Thyroid gland (tissue), 4 donors: Measurements from ENCODE around the gene MAP3K3. TPM values are rescaled to one million over a fixed set of nuclear protein-coding genes. Genes with fewer than 3 reads are reported as not detected.

Experiments
- DNase-seq, 2 donors: peaks; one replicate each; pipeline ENCODE4 v3.0.0-alpha.2; 2019
- H3K27ac ChIP-seq, 3 donors: fragments of 200-600 bp; sonication (generic); 1 replicate in 2 of 3; 2 replicates in 1 of 3; pipeline ENCODE4 v1.5.1; 2016 to 2019; ENCODE audit warnings: mild to moderate bottlenecking in 1 of 3, moderate library complexity in 1 of 3
- H3K27me3 ChIP-seq: fragments of 200-600 bp; sonication (generic); one replicate; pipeline ENCODE4 v1.5.1; 2019
- H3K36me3 ChIP-seq, 2 donors: fragments of 200-600 bp; sonication (generic); one replicate each; pipeline ENCODE4 v1.5.1; 2016 to 2019
- H3K4me1 ChIP-seq, 2 donors: fragments of 200-600 bp; sonication (generic); one replicate each; pipeline ENCODE4 v1.5.1; 2017 to 2019
- H3K4me3 ChIP-seq, 3 donors: fragments of 200-600 bp; sonication (generic); replicated peaks in 1 of 3; 1 replicate in 2 of 3; 2 replicates in 1 of 3; pipeline ENCODE4 v1.5.1; 2016; ENCODE audit warnings: mild to moderate bottlenecking in 1 of 3
- H3K9me3 ChIP-seq: fragments of 200-600 bp; sonication (generic); one replicate; pipeline ENCODE4 v1.5.1; 2017
- POLR2A ChIP-seq, 2 donors: fragments of 450-650 bp; IDR thresholded peaks; one replicate each; pipeline ENCODE4 v1.6.1; 2017; ENCODE audit warnings: antibody characterized with exemption in 2 of 2, mild to moderate bottlenecking in 2 of 2, moderate library complexity in 1 of 2
- WGBS, 2 donors: methylation state at CpG; one replicate each; pipeline ENCODE4 v1.1.5; 2017; 5-methylcytosine and 5-hydroxymethylcytosine counted together
- intact Hi-C: fragments of 100-400 bp; cut with DNase I; formaldehyde crosslinking; loops from one replicate; pipeline ENCODE4 v1.15.1; 2023
- total RNA-seq, 4 donors: library from RNA; depleted of rRNA; stranded (reverse); fragments of >200 nt; gene quantifications; one replicate each; pipeline ENCODE4 v1.2.3, GENCODE V29; 2016
- TF ChIP-seq, protein P1 (sequence below), 6 experiments: fragments of 200-600 bp in 3 of 6; fragments of 450-650 bp in 3 of 6; sonication (generic) in 3 of 6; IDR thresholded peaks; one replicate each; pipeline ENCODE4 v1.5.1; 2016 to 2019; ENCODE audit warnings: antibody characterized with exemption in 6 of 6, mild to moderate bottlenecking in 2 of 6, inconsistent platforms in 1 of 6, moderate library complexity in 1 of 6

The MAP3K3 gene
- total RNA-seq, 4 donors from 2014 or later, result 38.6 to 68.0 (median 43.8) TPM

DNA sequence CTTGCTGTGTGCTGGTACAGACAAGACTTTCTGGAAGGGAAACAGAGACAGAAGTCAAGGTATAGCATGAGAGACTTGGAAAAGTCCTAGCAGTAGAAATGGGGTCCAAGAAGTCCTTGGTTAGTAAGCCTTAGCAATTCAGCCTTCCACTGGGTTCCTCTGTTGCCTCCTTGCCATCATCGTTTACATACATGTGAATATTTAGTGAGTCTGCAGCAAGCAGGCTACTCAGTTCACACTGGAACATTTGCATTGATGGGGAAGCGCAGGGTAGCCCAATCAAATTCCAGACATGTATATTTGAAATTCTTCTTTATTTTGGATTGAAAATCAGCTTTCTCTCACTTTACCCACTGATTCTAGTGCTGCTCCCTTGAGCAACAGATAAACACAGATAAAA, 50.6 kb downstream of the MAP3K3 start:
- intact Hi-C loops, result no loop called here
- no peak for DNase-seq
- Histone ChIP-seq H3K27ac (no peak overlapping the region), H3K9me3 (no peaks in the 10 kb centered on the region), H3K36me3 (peaks cover 11 to 14% of the 10 kb centered on the region in 2 donors), H3K4me3 (no peak overlapping the region), H3K27me3 (no peaks in the 10 kb centered on the region), H3K4me1 (peaks cover 17 to 38% of the 10 kb centered on the region in 2 donors)
- TF ChIP-seq, protein P1, sequence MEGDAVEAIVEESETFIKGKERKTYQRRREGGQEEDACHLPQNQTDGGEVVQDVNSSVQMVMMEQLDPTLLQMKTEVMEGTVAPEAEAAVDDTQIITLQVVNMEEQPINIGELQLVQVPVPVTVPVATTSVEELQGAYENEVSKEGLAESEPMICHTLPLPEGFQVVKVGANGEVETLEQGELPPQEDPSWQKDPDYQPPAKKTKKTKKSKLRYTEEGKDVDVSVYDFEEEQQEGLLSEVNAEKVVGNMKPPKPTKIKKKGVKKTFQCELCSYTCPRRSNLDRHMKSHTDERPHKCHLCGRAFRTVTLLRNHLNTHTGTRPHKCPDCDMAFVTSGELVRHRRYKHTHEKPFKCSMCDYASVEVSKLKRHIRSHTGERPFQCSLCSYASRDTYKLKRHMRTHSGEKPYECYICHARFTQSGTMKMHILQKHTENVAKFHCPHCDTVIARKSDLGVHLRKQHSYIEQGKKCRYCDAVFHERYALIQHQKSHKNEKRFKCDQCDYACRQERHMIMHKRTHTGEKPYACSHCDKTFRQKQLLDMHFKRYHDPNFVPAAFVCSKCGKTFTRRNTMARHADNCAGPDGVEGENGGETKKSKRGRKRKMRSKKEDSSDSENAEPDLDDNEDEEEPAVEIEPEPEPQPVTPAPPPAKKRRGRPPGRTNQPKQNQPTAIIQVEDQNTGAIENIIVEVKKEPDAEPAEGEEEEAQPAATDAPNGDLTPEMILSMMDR (IDR thresholded peaks at IDR 0.05), result no peak
- no peak for TF ChIP-seq POLR2A (IDR thresholded peaks at IDR 0.05)
- 94 to 95% methylated on average over 2 of the region's 2 CpGs for WGBS, 2 donors

DNA sequence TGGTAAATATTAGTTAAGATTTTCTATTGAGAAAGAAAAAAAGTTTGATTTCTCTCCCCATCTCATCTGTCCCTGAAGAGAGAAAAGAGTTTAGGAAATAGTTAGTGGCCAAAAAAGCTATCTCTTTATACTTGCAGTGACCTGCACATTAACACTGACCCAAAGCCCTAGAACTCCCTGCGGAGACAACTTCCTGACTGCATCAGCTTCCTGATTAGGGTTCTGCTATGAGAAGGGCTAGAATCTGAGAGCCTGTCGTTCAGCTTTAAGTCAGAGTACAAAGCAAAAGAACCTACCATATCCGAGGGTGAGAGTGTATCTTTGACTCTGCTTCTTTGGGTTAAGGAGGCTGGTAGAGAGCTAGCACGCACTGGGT, 53.0 kb downstream of the MAP3K3 start:
- H3K4me3 ChIP-seq, result no peak overlapping the region
- H3K36me3 ChIP-seq, result peaks cover 2 to 6% of the 10 kb centered on the region in 2 donors
- peaks cover 17 to 38% of the 10 kb centered on the region in 2 donors for H3K4me1 ChIP-seq
- H3K9me3 ChIP-seq, result no peaks in the 10 kb centered on the region
- intact Hi-C loops, result no loop called here
- peak overlapping the region; percentile 58 to 76 (median 63) for H3K27ac ChIP-seq
- H3K27me3 ChIP-seq, result no peaks in the 10 kb centered on the region
- TF ChIP-seq POLR2A (IDR thresholded peaks at IDR 0.05), result no peak
- TF ChIP-seq, protein P1 (IDR thresholded peaks at IDR 0.05), result no peak
- WGBS, 2 donors, result 33 to 43% methylated on average over 4 of the region's 4 CpGs
- no peak for DNase-seq

DNA sequence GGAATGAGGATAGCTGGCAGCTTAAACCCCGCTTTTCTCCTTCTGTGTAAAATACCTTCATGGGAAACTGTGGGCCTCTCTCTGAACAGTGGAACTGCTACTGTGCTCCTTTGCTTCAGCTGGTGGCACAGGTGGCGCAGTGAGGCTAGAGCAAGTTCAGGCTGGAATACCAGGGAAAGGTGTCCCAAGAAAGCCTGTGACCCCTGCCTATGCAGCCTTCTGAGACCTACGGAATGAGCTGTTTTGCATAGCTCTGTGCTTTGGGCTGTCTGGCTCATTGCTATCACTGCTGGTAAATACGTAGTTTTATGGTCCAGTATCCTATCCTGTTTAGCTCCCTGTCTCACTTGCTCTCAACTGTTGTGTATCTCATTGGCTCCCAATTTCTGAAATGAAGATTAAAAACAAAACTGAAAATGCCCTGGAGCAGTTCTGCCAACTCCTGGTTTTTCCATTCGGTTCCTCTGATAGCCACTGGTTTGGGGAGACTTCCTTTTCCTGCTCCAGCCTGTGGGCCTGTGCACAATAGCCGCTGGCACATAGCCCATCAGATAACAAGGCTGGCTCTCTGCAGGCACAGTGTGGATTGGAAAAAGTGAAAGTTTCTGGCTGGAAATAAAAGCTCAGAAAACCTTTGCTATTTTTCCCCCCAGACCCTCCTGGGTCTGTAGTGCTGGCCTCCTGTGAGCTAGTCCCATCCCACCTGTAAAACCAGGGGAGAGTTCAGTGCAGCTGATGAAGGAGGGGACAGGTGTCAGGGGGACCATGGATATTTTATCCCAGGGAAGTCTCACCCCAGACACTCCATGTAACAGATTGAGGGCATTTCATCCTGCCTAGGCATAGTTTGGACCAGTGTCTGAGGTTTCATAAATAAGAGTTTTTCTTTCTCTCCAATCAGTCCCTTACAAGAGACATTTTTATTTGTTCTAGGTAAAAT, 53.7 kb downstream of the MAP3K3 start:
- Histone ChIP-seq H3K36me3 (peaks cover 2 to 5% of the 10 kb centered on the region in 2 donors), H3K27me3 (no peaks in the 10 kb centered on the region), H3K4me1 (peaks cover 17 to 38% of the 10 kb centered on the region in 2 donors), H3K9me3 (no peaks in the 10 kb centered on the region), H3K27ac (peak overlapping the region; percentile 58 to 76 (median 63)), H3K4me3 (no peak overlapping the region)
- TF ChIP-seq, protein P1 (IDR thresholded peaks at IDR 0.05), result no peak
- TF ChIP-seq POLR2A (IDR thresholded peaks at IDR 0.05), result no peak
- WGBS, 2 donors, result 42 to 43% methylated on average over 6 of the region's 6 CpGs
- intact Hi-C loops, result no loop called here
- DNase-seq, result peak; percentile 92 to 94

DNA sequence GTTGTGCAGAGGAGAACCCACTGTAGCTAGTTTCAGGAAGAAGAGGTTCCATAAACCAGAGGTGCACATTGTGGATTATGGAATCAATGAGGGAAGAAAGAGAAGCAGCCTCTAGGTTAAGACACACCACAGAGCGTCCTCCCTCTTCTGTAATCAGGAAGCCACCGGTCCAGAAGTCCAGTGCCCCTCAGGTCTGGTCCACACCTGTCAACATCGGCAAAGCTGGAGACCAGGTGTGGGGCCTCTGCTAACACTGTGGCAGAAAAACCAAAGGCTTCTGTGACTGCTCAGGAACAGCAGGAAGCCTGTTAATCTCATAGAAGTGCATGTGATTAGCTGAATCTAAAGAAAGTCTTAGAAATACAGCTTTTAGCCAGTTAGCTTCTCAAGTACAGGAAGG, 54.4 kb downstream of the MAP3K3 start:
- peaks cover 17 to 38% of the 10 kb centered on the region in 2 donors for H3K4me1 ChIP-seq
- no peak for DNase-seq
- H3K27ac ChIP-seq, result peak overlapping the region in 1 of 3 donors; percentile 76
- no peaks in the 10 kb centered on the region for H3K27me3 ChIP-seq
- intact Hi-C loops, result no loop called here
- no peak for TF ChIP-seq POLR2A (IDR thresholded peaks at IDR 0.05)
- TF ChIP-seq, protein P1 (IDR thresholded peaks at IDR 0.05), result no peak
- peaks cover 2 to 6% of the 10 kb centered on the region in 2 donors for H3K36me3 ChIP-seq
- H3K9me3 ChIP-seq, result no peaks in the 10 kb centered on the region
- H3K4me3 ChIP-seq, result no peak overlapping the region
- 72 to 75% methylated on average over 3 of the region's 3 CpGs for WGBS, 2 donors

DNA sequence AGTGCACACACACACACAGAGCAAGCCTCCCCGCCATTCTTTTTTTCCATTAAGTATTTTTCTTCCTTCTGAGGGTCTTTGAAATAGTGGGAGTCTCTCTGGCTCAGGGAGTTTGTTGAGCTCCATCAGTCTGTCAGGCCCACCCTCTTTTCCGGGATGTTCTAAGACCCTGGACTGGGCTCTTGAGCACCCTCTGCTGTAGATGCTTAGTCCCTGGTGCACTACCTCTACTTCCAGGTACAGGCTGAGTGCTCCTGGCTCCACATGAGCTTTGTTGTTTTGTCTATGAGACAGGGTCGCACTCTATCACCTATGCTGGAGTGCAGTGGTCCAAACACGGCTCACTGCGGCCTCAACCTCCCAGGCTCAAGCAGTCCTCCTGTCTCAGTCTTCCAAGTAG, 57.0 kb downstream of the MAP3K3 start:
- Histone ChIP-seq H3K4me3 (no peak overlapping the region), H3K9me3 (no peaks in the 10 kb centered on the region), H3K36me3 (peaks cover 10 to 21% of the 10 kb centered on the region in 2 donors), H3K27me3 (no peaks in the 10 kb centered on the region), H3K27ac (no peak overlapping the region), H3K4me1 (peaks cover 17 to 35% of the 10 kb centered on the region in 2 donors)
- intact Hi-C loops, result no loop called here
- DNase-seq, result no peak
- 92 to 93% methylated on average over 5 of the region's 5 CpGs for WGBS, 2 donors
- TF ChIP-seq, protein P1 (IDR thresholded peaks at IDR 0.05), result no peak
- TF ChIP-seq POLR2A (IDR thresholded peaks at IDR 0.05), result no peak
